NCI-H1417 treated with DMSO at 0.1 percent for 48 hours (cell line): ENCODE results near the gene KLF15.

Experiments used
- DNase-seq: peaks from one replicate; lab custom pipeline; 2025; lab: John Stamatoyannopoulos, UW

Gene KLF15

GRCh38 chr3:126306397-126306796 is 50.8 kb downstream of the KLF15 start:
- no peak for DNase-seq

DNA sequence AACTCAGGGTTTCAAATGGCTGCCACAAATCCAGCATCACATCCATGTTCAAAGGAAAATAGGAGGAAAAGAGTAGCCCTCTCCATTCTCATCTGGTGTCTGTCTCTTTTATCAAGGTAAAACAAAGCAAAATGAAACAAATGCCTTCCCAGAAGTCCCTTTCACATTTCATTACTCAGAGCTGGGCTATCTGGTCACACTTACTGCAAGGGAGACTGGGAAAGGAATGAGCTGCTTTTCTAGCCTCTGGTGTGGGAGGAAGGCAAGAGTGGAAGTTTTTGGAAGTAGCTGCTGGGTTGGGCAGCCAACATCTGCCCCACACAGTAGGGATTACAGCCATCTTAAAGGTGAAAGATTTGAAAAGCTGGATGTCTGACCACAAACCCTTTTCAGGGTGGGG is 51.8 kb downstream of the KLF15 start:
- DNase-seq: no peak

DNA sequence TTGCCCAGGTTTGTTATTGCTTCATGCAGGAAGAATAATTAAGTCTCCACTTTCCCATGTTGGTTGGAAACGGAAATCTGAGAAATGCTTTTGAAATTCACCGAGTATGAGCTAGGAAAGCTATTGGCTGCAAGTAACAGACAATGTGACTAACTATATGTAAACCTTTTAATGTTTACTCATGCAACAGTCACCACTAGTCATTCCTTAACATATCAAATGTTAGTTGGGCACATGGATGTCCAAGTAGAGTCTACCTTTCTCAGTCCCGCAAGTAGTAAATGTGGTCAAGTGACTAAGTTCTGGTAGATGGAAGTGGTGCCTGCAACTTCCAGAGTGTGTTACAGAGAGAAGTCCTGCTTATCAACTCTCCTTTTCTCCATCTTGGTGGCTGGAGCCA is 52.5 kb downstream of the KLF15 start:
- no peak for DNase-seq

- no peak for DNase-seq
These were observed 52.9 kb downstream of the KLF15 start for GRCh38 chr3:126304291-126304690.

- DNase-seq: no peak
These were observed 53.9 kb downstream of the KLF15 start for GRCh38 chr3:126303272-126303671.

DNA sequence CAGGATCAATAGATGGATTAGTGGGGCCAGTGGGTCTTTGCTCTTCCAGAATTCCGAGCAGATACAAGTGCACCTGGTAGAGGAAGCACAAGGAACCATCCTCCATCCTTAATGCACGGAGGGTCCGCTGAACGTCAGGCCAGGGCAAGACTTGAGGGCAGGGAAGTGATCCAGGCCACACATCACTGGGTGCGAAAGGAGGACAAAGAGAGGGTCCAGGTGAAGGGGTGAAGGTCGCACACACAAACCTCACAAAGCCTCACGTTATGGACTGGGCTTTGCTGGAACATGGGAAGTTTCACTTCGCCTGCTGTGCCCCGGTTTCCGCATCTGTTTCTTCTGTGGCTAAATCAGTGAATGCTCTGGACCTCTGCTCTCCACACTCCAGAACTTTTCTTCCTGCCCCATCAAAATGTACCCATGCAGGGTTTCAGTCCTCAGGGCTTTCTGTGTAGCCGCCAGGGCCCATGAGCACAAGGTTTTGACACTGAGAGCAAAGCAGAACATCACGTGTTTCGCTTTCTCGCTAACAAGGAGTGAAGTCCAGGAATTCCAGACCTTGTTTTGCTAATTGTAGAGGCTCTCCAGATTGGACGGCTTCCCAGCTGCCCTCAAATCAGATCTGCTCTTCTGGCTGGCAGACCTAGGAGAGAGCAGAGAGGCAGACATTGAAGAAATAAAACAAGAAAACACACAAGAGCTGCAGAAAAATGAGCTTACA is 56.3 kb downstream of the KLF15 start:
- no peak for DNase-seq

DNA sequence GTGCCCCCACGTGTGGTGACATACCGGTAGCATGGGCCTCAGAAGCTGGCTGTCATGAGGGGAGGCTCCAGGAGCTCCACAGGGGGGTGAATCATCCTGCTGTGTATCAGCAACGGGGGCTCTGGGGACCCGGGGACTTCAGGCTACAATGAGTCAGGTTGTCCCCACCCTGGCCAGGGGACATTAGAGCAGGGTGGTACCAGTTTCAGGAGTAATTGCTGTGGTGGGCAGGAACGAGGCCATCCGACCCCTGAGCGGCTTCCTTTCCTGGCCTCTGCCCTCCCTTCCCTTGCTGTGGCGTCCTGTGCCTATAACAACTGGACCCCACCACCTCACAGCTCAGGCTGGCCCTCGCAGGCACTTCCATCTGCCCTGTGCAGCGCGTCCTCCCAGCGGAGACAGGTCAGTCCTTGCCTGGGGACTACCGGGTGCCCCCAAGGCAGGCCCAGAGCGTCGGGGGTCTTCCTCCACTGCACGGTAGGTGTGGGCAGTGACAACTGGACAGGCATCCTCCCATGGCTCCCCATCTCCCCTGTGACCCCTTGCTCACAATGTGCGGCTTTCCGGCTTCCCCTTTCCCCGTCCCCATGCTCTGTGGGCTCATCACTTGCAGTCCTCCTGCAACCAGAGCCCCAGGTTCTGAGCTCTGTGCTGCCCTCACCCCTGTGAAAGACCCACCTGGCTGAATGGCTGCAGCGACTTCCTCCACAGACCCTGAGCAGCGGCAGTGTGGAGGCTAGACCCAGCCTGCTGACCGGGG is 57.0 kb downstream of the KLF15 start:
- no peak for DNase-seq

- DNase-seq: no peak
These were observed 61.7 kb downstream of the KLF15 start for GRCh38 chr3:126295407-126295939.

- DNase-seq: no peak
These were observed 62.9 kb downstream of the KLF15 start for GRCh38 chr3:126294211-126294808.

- no peak for DNase-seq
These were observed 63.7 kb downstream of the KLF15 start for GRCh38 chr3:126293370-126294082.
